GM12878 (cell line): ENCODE measurements around the gene NEXN. TPM values are rescaled to one million over a fixed set of nuclear protein-coding genes. Genes with fewer than 3 reads are reported as not detected.

Source experiments
- ATAC-seq: fragments of 200-7000 bp; cut with Tn5 transposase; 3 replicates; pipeline ENCODE4 v1.9.1; 2020; ENCODE audit warnings: mild to moderate bottlenecking, moderate library complexity
- BruUV-seq: library from RNA; stranded (reverse); fragments of 400-500 nt; replicated peaks from 2 replicates; lab custom pipeline; 2021; lab: Mats Ljungman, UMichigan
- CTCF ChIA-PET: fragments of 300-600 bp; sonication (Branson Sonifier 250); formaldehyde crosslinking; extraction: SDS; loops from one replicate; lab custom pipeline; 2021; ENCODE audit warnings: inconsistent platforms; lab: Yijun Ruan, JAX
- POLR2A ChIA-PET: fragments of 350-600 bp; formaldehyde crosslinking; extraction: SDS; loops from one replicate; lab custom pipeline; 2021; ENCODE audit warnings: inconsistent platforms; lab: Charles Lee
- RAD21 ChIA-PET: fragments of 300-600 bp; sonication (Branson Sonifier 250); formaldehyde crosslinking; loops from one replicate; lab custom pipeline; 2023; ENCODE audit warnings: antibody characterized with exemption; ENCODE audit not compliant: unreplicated experiment; lab: Charles Lee
- SMC1A ChIA-PET: fragments of 300-600 bp; sonication (Branson Sonifier 250); formaldehyde crosslinking; loops from one replicate; lab custom pipeline; 2023; ENCODE audit not compliant: unreplicated experiment, uncharacterized antibody; lab: Charles Lee
- DNase-seq: peaks from one replicate; pipeline ENCODE4 v3.0.0-alpha.2; 2011; ENCODE audit warnings: low read depth, low spot score
- FAIRE-seq: peaks from 3 replicates; lab custom pipeline; 2011; peaks lifted over from hg19 to GRCh38; lab: Jason Lieb, UNC
- H2AFZ ChIP-seq: 2 replicates; pipeline ENCODE4 v1.6.0; 2011; ENCODE audit warnings: low read depth, low read length, control low read depth; ENCODE audit not compliant: control insufficient read depth
- H3K27ac ChIP-seq: 2 replicates; pipeline ENCODE4 v1.5.1; 2011; ENCODE audit warnings: control low read depth; ENCODE audit not compliant: control insufficient read depth, insufficient read depth
- H3K27me3 ChIP-seq, 2 experiments: replicated peaks in 1 of 2; 2 replicates each; pipeline versions ENCODE4 v1.6.0 to v1.6.1; 2011; ENCODE audit warnings: low read length in 1 of 2; ENCODE audit not compliant: control insufficient read depth in 2 of 2, insufficient read depth in 2 of 2
- H3K36me3 ChIP-seq, 2 experiments: 2 replicates each; pipeline ENCODE4 v1.5.1; 2011; ENCODE audit warnings: low read length in 1 of 2; ENCODE audit not compliant: control insufficient read depth in 2 of 2, insufficient read depth in 2 of 2
- H3K4me1 ChIP-seq: 2 replicates; pipeline ENCODE4 v1.6.1; 2011; ENCODE audit warnings: mild to moderate bottlenecking, low read length, moderate library complexity, mixed read lengths; ENCODE audit not compliant: control insufficient read depth, insufficient read depth
- H3K4me2 ChIP-seq: 2 replicates; pipeline ENCODE4 v1.6.0; 2011; ENCODE audit warnings: control low read depth; ENCODE audit not compliant: control insufficient read depth, insufficient read depth
- H3K4me3 ChIP-seq: fragments of 200-600 bp; sonication (generic); 2 replicates; pipeline ENCODE4 v1.5.1; 2016
- H3K79me2 ChIP-seq: 2 replicates; pipeline ENCODE4 v1.6.0; 2011; ENCODE audit warnings: low read length; ENCODE audit not compliant: control insufficient read depth, insufficient read depth
- H3K9ac ChIP-seq: 2 replicates; pipeline ENCODE4 v1.8.0; 2011; ENCODE audit warnings: low read length, control low read depth, mixed read lengths; ENCODE audit not compliant: control insufficient read depth, insufficient read depth
- H3K9me3 ChIP-seq: replicated peaks from 3 replicates; pipeline ENCODE4 v1.5.1; 2011; ENCODE audit warnings: mild to moderate bottlenecking, low read length; ENCODE audit not compliant: control insufficient read depth, insufficient read depth
- H4K20me1 ChIP-seq: 2 replicates; pipeline ENCODE4 v1.6.0; 2011; ENCODE audit not compliant: control insufficient read depth, insufficient read depth
- EED ChIP-seq: sonication (generic); IDR thresholded peaks from 2 replicates; pipeline ENCODE4 v1.6.1; 2016; ENCODE audit warnings: antibody characterized with exemption, low read depth
- FOXM1 ChIP-seq: IDR thresholded peaks from 2 replicates; pipeline ENCODE4 v1.6.1; 2012; ENCODE audit warnings: low read depth, mild to moderate bottlenecking, inconsistent platforms, low read length, moderate library complexity
- IRF5 ChIP-seq: fragments of 450-650 bp; IDR thresholded peaks from 2 replicates; pipeline ENCODE4 v1.6.1; 2017; ENCODE audit warnings: borderline replicate concordance
- NFIC ChIP-seq: IDR thresholded peaks from 2 replicates; pipeline ENCODE4 v1.6.1; 2012; ENCODE audit warnings: low read depth, mild to moderate bottlenecking, inconsistent platforms, low read length, moderate library complexity
- RUNX3 ChIP-seq: IDR thresholded peaks from 2 replicates; pipeline ENCODE4 v1.6.1; 2012; ENCODE audit warnings: low read length, inconsistent platforms
- SIN3A ChIP-seq: IDR thresholded peaks from 2 replicates; pipeline ENCODE4 v1.6.1; 2012; ENCODE audit warnings: low read depth, low read length, improper control_type of control experiment
- TCF7 ChIP-seq: IDR thresholded peaks from 2 replicates; pipeline ENCODE4 v1.6.1; 2014; ENCODE audit warnings: antibody characterized with exemption, borderline replicate concordance
- ZNF217 ChIP-seq: fragments of 450-650 bp; IDR thresholded peaks from 2 replicates; pipeline ENCODE4 v1.6.1; 2017; ENCODE audit warnings: antibody characterized with exemption, mild to moderate bottlenecking
- WGBS: methylation state at CpG from one replicate; pipeline ENCODE4 v1.1.6; 2016; ENCODE audit warnings: low lambda C conversion rate; ENCODE audit not compliant: insufficient replicate concordance, insufficient coverage; ENCODE audit errors: missing lambda C conversion rate; 5-methylcytosine and 5-hydroxymethylcytosine counted together
- in situ Hi-C: fragments of 300-500 bp; cut with MboI; formaldehyde crosslinking; loops from 9 replicates; pipeline ENCODE4 v1.14.3; 2018; ENCODE audit warnings: mixed read lengths
- intact Hi-C: fragments of 100-400 bp; cut with micrococcal nuclease; formaldehyde crosslinking; loops from one replicate; pipeline ENCODE4 v1.14.2; 2022; ENCODE audit not compliant: unreplicated experiment
- polyA plus RNA-seq, 11 experiments: library from polyadenylated mRNA; depleted of rRNA in 4 of 11; unstranded in 6 of 11; stranded (reverse) in 5 of 11; fragments of >200 nt; fragmentation: Nextera tagmentation in 4 of 11; fragmentation: Illumina TruSeq in 1 of 11; extraction: Ambion mirVana in 4 of 11; extraction: Trizol in 1 of 11; gene quantifications; 1 replicate in 1 of 11; 2 replicates in 10 of 11; pipeline versions ENCODE4 v1.2.1 to v1.2.3, GENCODE V29; 2011 to 2016; ENCODE audit warnings: inconsistent platforms in 2 of 11, missing spikeins in 2 of 11, low read depth in 1 of 11
- total RNA-seq, 4 experiments: library from RNA; depleted of rRNA in 3 of 4; stranded (reverse); fragments of >200 nt in 3 of 4; fragmentation: Illumina TruSeq in 1 of 4; extraction: Trizol in 1 of 4; gene quantifications; 2 replicates each; pipeline versions ENCODE4 v1.2.1 to v1.2.3, GENCODE V29; 2013 to 2021
- TF ChIP-seq, protein P1 (sequence below): IDR thresholded peaks from 2 replicates; pipeline ENCODE4 v1.6.1; 2012; ENCODE audit warnings: low read length, inconsistent platforms

The NEXN gene
- total and polyA plus RNA-seq, 10 of the 15 experiments (the other 5 are each of a cell fraction or from before 2014, with no cell fraction given), result 2.5 to 46.6 (median 15.4) TPM

DNA sequence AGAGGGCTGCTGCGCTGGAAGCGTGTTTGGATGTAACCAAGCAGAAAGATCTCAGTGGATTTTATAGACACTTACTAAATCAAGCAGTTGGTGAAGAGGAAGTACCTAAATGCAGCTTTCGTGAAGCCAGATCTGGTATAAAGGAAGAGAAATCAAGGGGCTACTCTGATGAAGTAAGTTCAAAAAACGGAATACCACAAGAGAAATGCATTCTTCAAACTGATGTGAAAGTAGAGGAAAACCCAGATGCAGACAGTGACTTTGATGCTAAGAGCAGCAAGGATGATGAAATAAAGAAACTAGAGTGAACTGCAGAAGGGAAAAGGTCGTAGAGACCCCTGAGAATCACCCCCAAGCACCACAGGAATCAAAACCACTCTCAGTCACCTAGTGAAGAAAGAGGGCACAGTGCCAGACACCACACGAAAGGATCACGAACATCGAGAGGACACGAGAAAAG lies 40.8 kb upstream of the NEXN start:
- no peaks in the 10 kb centered on the region for H4K20me1 ChIP-seq
- TF ChIP-seq TCF7, result peak; percentile 53; the same call in 1 of the 2 replicates
- TF ChIP-seq IRF5, result no peak
- TF ChIP-seq NFIC, result peak; percentile 56; the same call in 1 of the 2 replicates
- no peak for TF ChIP-seq SIN3A
- TF ChIP-seq, protein P1, sequence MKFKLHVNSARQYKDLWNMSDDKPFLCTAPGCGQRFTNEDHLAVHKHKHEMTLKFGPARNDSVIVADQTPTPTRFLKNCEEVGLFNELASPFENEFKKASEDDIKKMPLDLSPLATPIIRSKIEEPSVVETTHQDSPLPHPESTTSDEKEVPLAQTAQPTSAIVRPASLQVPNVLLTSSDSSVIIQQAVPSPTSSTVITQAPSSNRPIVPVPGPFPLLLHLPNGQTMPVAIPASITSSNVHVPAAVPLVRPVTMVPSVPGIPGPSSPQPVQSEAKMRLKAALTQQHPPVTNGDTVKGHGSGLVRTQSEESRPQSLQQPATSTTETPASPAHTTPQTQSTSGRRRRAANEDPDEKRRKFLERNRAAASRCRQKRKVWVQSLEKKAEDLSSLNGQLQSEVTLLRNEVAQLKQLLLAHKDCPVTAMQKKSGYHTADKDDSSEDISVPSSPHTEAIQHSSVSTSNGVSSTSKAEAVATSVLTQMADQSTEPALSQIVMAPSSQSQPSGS, result peak; percentile 30; the same call in 1 of the 2 replicates
- peak; percentile 54; the same call in 1 of the 2 replicates for TF ChIP-seq FOXM1
- TF ChIP-seq ZNF217, result no peak
- TF ChIP-seq EED, result peak; percentile 37; the same call in 1 of the 2 replicates
- peak; percentile 82 for TF ChIP-seq RUNX3
- H3K9ac ChIP-seq, result no peak overlapping the region
- CTCF ChIA-PET, result no interaction called here
- H3K4me1 ChIP-seq, result no peaks in the 10 kb centered on the region; the same call in 1 of the 2 replicates
- no peak overlapping the region for H3K4me3 ChIP-seq
- WGBS, result 43% methylated on average over 9 of the region's 9 CpGs
- in situ Hi-C loops (no loop called here), intact Hi-C loops (no loop called here)
- no peak overlapping the region for H3K27ac ChIP-seq
- SMC1A ChIA-PET, result no interaction called here
- ATAC-seq (no peak), DNase-seq (peak; percentile 2), FAIRE-seq (peak; percentile 27)
- no peak overlapping the region for H2AFZ ChIP-seq
- no peaks in the 10 kb centered on the region for H3K27me3 ChIP-seq
- H3K9me3 ChIP-seq, result no peaks in the 10 kb centered on the region
- no peaks in the 10 kb centered on the region for H3K79me2 ChIP-seq
- RAD21 ChIA-PET, result no interaction called here
- H3K36me3 ChIP-seq, result peaks cover 0 to 8% of the 10 kb centered on the region in 2 experiments; a peak in 1 of 4 replicates
- H3K4me2 ChIP-seq, result no peak overlapping the region
- POLR2A ChIA-PET, result no interaction called here
- TSS peak; percentile 33 for BruUV-seq
